CD14-positive monocyte (primary cell): ENCODE data around the gene POMGNT2. TPM values are rescaled to one million over a fixed set of nuclear protein-coding genes. Genes with fewer than 3 reads are reported as not detected.

Experiments
- DNase-seq, 3 donors: peaks; one replicate each; pipeline ENCODE4 v3.0.0-alpha.2; 2011 to 2022
- H2AFZ ChIP-seq: 2 replicates; pipeline ENCODE4 v1.6.0; 2012; ENCODE audit warnings: mild to moderate bottlenecking, low read depth, low read length, inconsistent platforms; ENCODE audit not compliant: insufficient read depth, poor library complexity, severe bottlenecking
- H3K27ac ChIP-seq, 2 donors: 1 replicate in 1 of 2; 2 replicates in 1 of 2; pipeline ENCODE4 v1.5.1; 2012 to 2013; ENCODE audit warnings: low read length in 2 of 2, control low read depth in 1 of 2, inconsistent platforms in 1 of 2, low read depth in 1 of 2, mild to moderate bottlenecking in 1 of 2
- H3K27me3 ChIP-seq, 2 donors: one replicate each; pipeline versions ENCODE4 v1.6.0 to v1.6.1; 2011 to 2013; ENCODE audit warnings: low read length in 2 of 2; ENCODE audit not compliant: control insufficient read depth in 2 of 2, insufficient read depth in 2 of 2
- H3K36me3 ChIP-seq, 2 donors: replicated peaks in 1 of 2; 1 replicate in 1 of 2; 2 replicates in 1 of 2; pipeline versions ENCODE4 v1.5.1 to v1.6.1; 2012 to 2013; ENCODE audit warnings: low read length in 2 of 2, control low read depth in 1 of 2, inconsistent platforms in 1 of 2, mild to moderate bottlenecking in 1 of 2; ENCODE audit not compliant: insufficient read depth in 2 of 2, control insufficient read depth in 1 of 2
- H3K4me1 ChIP-seq, 2 donors: 1 replicate in 1 of 2; 2 replicates in 1 of 2; pipeline versions ENCODE4 v1.5.1 to v1.6.1; 2012 to 2013; ENCODE audit warnings: low read length in 2 of 2, control low read depth in 1 of 2, inconsistent platforms in 1 of 2, mild to moderate bottlenecking in 1 of 2, moderate library complexity in 1 of 2; ENCODE audit not compliant: insufficient read depth in 2 of 2, control insufficient read depth in 1 of 2
- H3K4me2 ChIP-seq: replicated peaks from 2 replicates; pipeline ENCODE3; 2012; ENCODE audit warnings: low read length, moderate library complexity, mild to moderate bottlenecking; ENCODE audit not compliant: poor library complexity, severe bottlenecking; ENCODE audit errors: extremely low read depth
- H3K4me3 ChIP-seq, 3 experiments: fragments of 200-600 bp in 1 of 3; sonication (generic) in 1 of 3; replicated peaks in 1 of 3; 1 replicate in 2 of 3; 2 replicates in 1 of 3; pipeline ENCODE4 v1.5.1; 2011 to 2013; ENCODE audit warnings: low read length in 3 of 3, mild to moderate bottlenecking in 3 of 3, control low read depth in 2 of 3, low read depth in 2 of 3, inconsistent platforms in 1 of 3, moderate library complexity in 1 of 3
- H3K79me2 ChIP-seq: 2 replicates; pipeline ENCODE4 v1.6.0; 2012; ENCODE audit warnings: mild to moderate bottlenecking, control low read depth, inconsistent platforms, low read length, moderate library complexity; ENCODE audit not compliant: insufficient read depth
- H3K9ac ChIP-seq: 2 replicates; pipeline ENCODE4 v1.6.0; 2017; ENCODE audit warnings: low read length, mild to moderate bottlenecking; ENCODE audit not compliant: insufficient read depth, poor library complexity, severe bottlenecking
- H3K9me3 ChIP-seq, 2 donors: replicated peaks in 1 of 2; 1 replicate in 1 of 2; 2 replicates in 1 of 2; pipeline versions ENCODE4 v1.5.1 to v1.6.1; 2012 to 2013; ENCODE audit warnings: low read length in 2 of 2, control low read depth in 1 of 2; ENCODE audit not compliant: control insufficient read depth in 1 of 2, insufficient read depth in 1 of 2
- H4K20me1 ChIP-seq: 2 replicates; pipeline ENCODE4 v1.6.0; 2012; ENCODE audit warnings: mild to moderate bottlenecking, low read length, control low read depth, moderate library complexity; ENCODE audit not compliant: insufficient read depth
- H3K27ac Mint-ChIP-seq, 7 donors: one replicate each; pipeline ENCODE4 v1.8.0; 2020; ENCODE audit warnings: mild to moderate bottlenecking in 7 of 7, mixed read lengths in 7 of 7, moderate library complexity in 6 of 7, inconsistent platforms in 2 of 7
- H3K27me3 Mint-ChIP-seq, 3 donors: one replicate each; pipeline ENCODE4 v1.8.0; 2021 to 2022; ENCODE audit warnings: low read depth in 3 of 3, mild to moderate bottlenecking in 3 of 3, mixed read lengths in 3 of 3, moderate library complexity in 3 of 3, inconsistent platforms in 1 of 3
- H3K36me3 Mint-ChIP-seq, 2 donors: one replicate each; pipeline ENCODE4 v1.8.0; 2020; ENCODE audit warnings: mixed read lengths in 2 of 2, inconsistent platforms in 1 of 2, mild to moderate bottlenecking in 1 of 2
- H3K4me1 Mint-ChIP-seq: one replicate; pipeline ENCODE4 v1.8.0; 2020; ENCODE audit warnings: mild to moderate bottlenecking, mixed read lengths
- H3K4me3 Mint-ChIP-seq, 2 donors: one replicate each; pipeline ENCODE4 v1.8.0; 2020; ENCODE audit warnings: mild to moderate bottlenecking in 2 of 2, mixed read lengths in 2 of 2, moderate library complexity in 1 of 2
- H3K9me3 Mint-ChIP-seq, 7 donors: one replicate each; pipeline ENCODE4 v1.8.0; 2020 to 2022; ENCODE audit warnings: mixed read lengths in 7 of 7, mild to moderate bottlenecking in 6 of 7, moderate library complexity in 6 of 7, inconsistent platforms in 2 of 7
- CTCF ChIP-seq: fragments of 200-600 bp; IDR thresholded peaks from one replicate; pipeline ENCODE4 v1.8.0; 2022; ENCODE audit warnings: antibody characterized with exemption, mild to moderate bottlenecking
- WGBS: methylation state at CpG from one replicate; pipeline ENCODE4 v1.1.5; 2013; ENCODE audit warnings: missing lambda C conversion rate; ENCODE audit not compliant: insufficient coverage; 5-methylcytosine and 5-hydroxymethylcytosine counted together
- intact Hi-C, 2 donors: fragments of 100-400 bp; cut with micrococcal nuclease; formaldehyde crosslinking; loops; one replicate each; pipeline versions ENCODE4 v1.15.0 to v1.15.1; 2023
- polyA plus RNA-seq, 3 donors: library from polyadenylated mRNA; depleted of rRNA in 1 of 3; unstranded in 2 of 3; stranded (reverse) in 1 of 3; fragments of 300-500 nt in 2 of 3; fragments of >200 nt in 1 of 3; fragmentation: Illumina TruSeq in 2 of 3; gene quantifications; 1 replicate in 2 of 3; 2 replicates in 1 of 3; pipeline ENCODE4 v1.2.3, GENCODE V29; 2012 to 2021

POMGNT2 gene
- polyA plus RNA-seq, 3 donors, result 4.3 to 5.1 (median 4.4) TPM

- Histone ChIP-seq H2AFZ (no peak overlapping the region), H3K9ac (no peak overlapping the region), H3K27ac (no peak overlapping the region), H3K79me2 (no peaks in the 10 kb centered on the region), H3K4me2 (no peak overlapping the region), H3K4me3 (no peak overlapping the region), H3K9me3 (no peaks in the 10 kb centered on the region), H3K27me3 (no peaks in the 10 kb centered on the region), H3K36me3 (no peaks in the 10 kb centered on the region), H3K4me1 (peaks cover 8 to 22% of the 10 kb centered on the region in 2 donors), H4K20me1 (no peaks in the 10 kb centered on the region)
- H3K4me1 Mint-ChIP-seq, result peaks cover 20% of the 10 kb centered on the region
- intact Hi-C loops, result no loop called here
- no peaks in the 10 kb centered on the region for H3K36me3 Mint-ChIP-seq
- no CpG with 5 or more reads among the region's 4 CpGs for WGBS
- DNase-seq, result no peak
- TF ChIP-seq CTCF, result no peak
- peaks cover 0 to 6% (median 0%) of the 10 kb centered on the region in 7 donors for H3K9me3 Mint-ChIP-seq
- peaks cover 1 to 2% (median 2%) of the 10 kb centered on the region in 3 donors for H3K27me3 Mint-ChIP-seq
- peak overlapping the region in 1 of 7 donors; percentile 38 for H3K27ac Mint-ChIP-seq
- no peak overlapping the region for H3K4me3 Mint-ChIP-seq
Observed at GRCh38 chr3:43034911-43035310, 71.0 kb downstream of the POMGNT2 start.

DNA sequence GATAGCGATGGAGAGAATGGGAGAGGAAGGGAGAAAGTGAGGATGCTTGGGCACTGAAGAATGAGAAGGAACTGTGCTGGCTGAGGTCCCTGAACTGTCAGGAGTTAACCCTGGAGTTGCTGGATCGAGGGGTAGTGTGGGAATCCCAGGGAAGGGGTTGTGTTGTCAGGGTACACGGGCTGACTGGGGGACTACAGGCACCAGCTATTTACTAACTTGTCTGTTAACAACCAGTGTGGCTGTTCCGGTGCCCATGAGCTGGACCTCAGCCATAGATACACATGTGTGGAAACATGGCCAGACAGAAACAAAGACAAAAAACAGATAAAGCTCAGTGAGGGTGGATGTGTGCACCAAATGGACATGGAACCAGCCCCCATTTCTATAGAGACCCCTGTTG is 71.7 kb downstream of the POMGNT2 start:
- Histone ChIP-seq H2AFZ (no peak overlapping the region), H3K9me3 (no peaks in the 10 kb centered on the region), H3K9ac (no peak overlapping the region), H4K20me1 (no peaks in the 10 kb centered on the region), H3K36me3 (no peaks in the 10 kb centered on the region), H3K4me3 (no peak overlapping the region), H3K27me3 (no peaks in the 10 kb centered on the region), H3K4me1 (peaks cover 8 to 26% of the 10 kb centered on the region in 2 donors), H3K27ac (no peak overlapping the region), H3K4me2 (no peak overlapping the region), H3K79me2 (no peaks in the 10 kb centered on the region)
- no peak for TF ChIP-seq CTCF
- peaks cover 0 to 6% (median 0%) of the 10 kb centered on the region in 7 donors for H3K9me3 Mint-ChIP-seq
- H3K27me3 Mint-ChIP-seq, result peaks cover 0 to 2% (median 1%) of the 10 kb centered on the region in 3 donors
- H3K36me3 Mint-ChIP-seq, result no peaks in the 10 kb centered on the region
- DNase-seq, result no peak
- H3K4me1 Mint-ChIP-seq, result peaks cover 27% of the 10 kb centered on the region
- intact Hi-C loops, result no loop called here
- H3K27ac Mint-ChIP-seq, result no peak overlapping the region
- 93% methylated on average over 1 of the region's 4 CpGs for WGBS
- no peak overlapping the region for H3K4me3 Mint-ChIP-seq
